Right lobe of liver (tissue), 6 donors: ENCODE measurements around the gene ISL1. TPM values are rescaled to one million over a fixed set of nuclear protein-coding genes. Genes with fewer than 3 reads are reported as not detected.

Experiments used
- ATAC-seq, 4 donors: fragments of 200-7000 bp; cut with Tn5 transposase; one replicate each; pipeline ENCODE4 v1.9.1; 2020; ENCODE audit warnings: mild to moderate bottlenecking in 4 of 4, moderate library complexity in 4 of 4
- DNase-seq, 3 donors: peaks; one replicate each; pipeline ENCODE4 v3.0.0-alpha.2; 2020
- H3K27ac ChIP-seq, 3 donors: fragments of 200-600 bp; one replicate each; pipeline ENCODE4 v1.8.0; 2022
- H3K27me3 ChIP-seq, 2 donors: fragments of 200-600 bp; one replicate each; pipeline ENCODE4 v1.8.0; 2022
- H3K36me3 ChIP-seq, 4 donors: fragments of 200-600 bp; sonication (generic) in 1 of 4; one replicate each; pipeline versions ENCODE4 v1.5.1 to v1.8.0; 2017 to 2022; ENCODE audit warnings: control low read depth in 1 of 4
- H3K4me1 ChIP-seq, 4 donors: fragments of 200-600 bp; sonication (generic) in 1 of 4; one replicate each; pipeline versions ENCODE4 v1.5.1 to v1.8.0; 2017 to 2022; ENCODE audit warnings: control low read depth in 1 of 4
- H3K4me3 ChIP-seq, 3 donors: fragments of 200-600 bp; one replicate each; pipeline ENCODE4 v1.8.0; 2022
- H3K9me3 ChIP-seq, 4 donors: fragments of 200-600 bp; sonication (generic) in 1 of 4; one replicate each; pipeline versions ENCODE4 v1.5.1 to v1.8.0; 2017 to 2022; ENCODE audit warnings: control low read depth in 1 of 4
- POLR2A ChIP-seq: fragments of 450-650 bp; IDR thresholded peaks from one replicate; pipeline ENCODE4 v1.6.1; 2017; ENCODE audit warnings: antibody characterized with exemption, mild to moderate bottlenecking
- WGBS: methylation state at CpG from one replicate; pipeline ENCODE4 v1.1.6; 2018; ENCODE audit warnings: low coverage, low lambda C conversion rate; ENCODE audit not compliant: insufficient coverage; ENCODE audit errors: missing lambda C conversion rate; 5-methylcytosine and 5-hydroxymethylcytosine counted together
- intact Hi-C, 2 donors: fragments of 100-400 bp; cut with DNase I; formaldehyde crosslinking; loops; one replicate each; pipeline versions ENCODE4 v1.11.2 to v1.14.1; 2022
- total RNA-seq, 6 experiments: library from RNA; depleted of rRNA in 2 of 6; stranded (reverse); fragments of >200 nt in 2 of 6; fragmentation: NEBNext Ultra II Directional in 3 of 6; extraction: Animal tissue kit (Norgen Biotek cat#: 25700) in 3 of 6; gene quantifications; one replicate each; pipeline versions ENCODE4 v1.1.0 to v1.2.4, GENCODE V29; 2016 to 2023
- TF ChIP-seq, protein P1 (sequence below), 4 donors: fragments of 200-600 bp in 3 of 4; fragments of 450-650 bp in 1 of 4; IDR thresholded peaks; one replicate each; pipeline versions ENCODE4 v1.5.1 to v1.8.0; 2016 to 2022; ENCODE audit warnings: antibody characterized with exemption in 4 of 4, mild to moderate bottlenecking in 2 of 4
- donor health status: DM: no; HTN: yes; CAD: no.
- donor health status: DM: no; HTN: no; CAD: no.
- donor health status: DM: no; HTN: no; CAD: no.
- donor health status: DM: no; HTN: yes; CAD: no.
- donor health status: DM: no; HTN: yes; CAD: no.

The ISL1 gene
- total RNA-seq, 6 experiments from 2014 or later, result not detected

DNA sequence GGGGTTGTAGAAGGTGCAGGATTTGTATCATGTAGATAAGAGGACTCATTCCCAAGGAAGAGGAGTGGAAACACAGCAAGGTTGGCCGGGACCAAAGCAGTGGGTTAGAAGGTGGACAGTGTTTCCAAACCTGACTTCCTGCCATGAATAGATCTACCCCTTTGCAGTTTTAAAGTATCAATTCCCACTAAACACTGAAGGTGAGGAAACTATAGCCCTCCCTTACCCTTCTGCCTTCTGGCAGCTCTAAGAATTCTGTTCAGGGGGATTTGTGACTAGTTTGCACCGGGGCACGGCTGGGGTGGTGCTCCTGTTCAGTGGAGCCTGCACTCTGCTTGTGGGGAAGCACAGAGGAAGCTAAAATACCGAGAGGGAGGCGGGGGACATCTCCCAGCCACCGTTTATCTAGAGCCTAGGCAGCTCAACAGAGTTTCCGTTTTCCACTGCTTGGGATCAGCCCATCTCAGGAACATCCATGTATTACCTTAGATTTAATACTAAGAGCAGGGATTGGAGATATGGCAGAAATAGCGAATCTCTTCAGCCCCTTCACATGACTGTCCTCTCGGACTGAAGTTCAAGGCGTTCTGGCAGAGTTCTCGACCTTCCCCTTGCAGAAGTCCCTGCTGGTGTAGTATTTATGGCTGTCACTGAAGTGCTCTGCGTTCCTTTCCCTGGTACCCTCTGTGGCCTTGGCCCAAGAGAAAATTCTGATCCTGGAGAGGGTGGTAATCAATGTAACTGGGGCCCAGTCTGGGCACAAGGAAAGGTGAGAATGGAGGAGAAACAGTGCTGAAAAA lies 5.4 kb downstream of the ISL1 start:
- H3K27me3 ChIP-seq, result peaks cover 0 to 48% of the 10 kb centered on the region in 2 donors
- ATAC-seq (no peak), DNase-seq (no peak)
- WGBS, result under 1% methylated on average over 12 of the region's 12 CpGs
- TF ChIP-seq, protein P1, sequence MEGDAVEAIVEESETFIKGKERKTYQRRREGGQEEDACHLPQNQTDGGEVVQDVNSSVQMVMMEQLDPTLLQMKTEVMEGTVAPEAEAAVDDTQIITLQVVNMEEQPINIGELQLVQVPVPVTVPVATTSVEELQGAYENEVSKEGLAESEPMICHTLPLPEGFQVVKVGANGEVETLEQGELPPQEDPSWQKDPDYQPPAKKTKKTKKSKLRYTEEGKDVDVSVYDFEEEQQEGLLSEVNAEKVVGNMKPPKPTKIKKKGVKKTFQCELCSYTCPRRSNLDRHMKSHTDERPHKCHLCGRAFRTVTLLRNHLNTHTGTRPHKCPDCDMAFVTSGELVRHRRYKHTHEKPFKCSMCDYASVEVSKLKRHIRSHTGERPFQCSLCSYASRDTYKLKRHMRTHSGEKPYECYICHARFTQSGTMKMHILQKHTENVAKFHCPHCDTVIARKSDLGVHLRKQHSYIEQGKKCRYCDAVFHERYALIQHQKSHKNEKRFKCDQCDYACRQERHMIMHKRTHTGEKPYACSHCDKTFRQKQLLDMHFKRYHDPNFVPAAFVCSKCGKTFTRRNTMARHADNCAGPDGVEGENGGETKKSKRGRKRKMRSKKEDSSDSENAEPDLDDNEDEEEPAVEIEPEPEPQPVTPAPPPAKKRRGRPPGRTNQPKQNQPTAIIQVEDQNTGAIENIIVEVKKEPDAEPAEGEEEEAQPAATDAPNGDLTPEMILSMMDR (IDR thresholded peaks at IDR 0.05), result no peak
- TF ChIP-seq POLR2A, result no peak
- intact Hi-C loops, result no loop called here
- no peaks in the 10 kb centered on the region for H3K9me3 ChIP-seq
- H3K4me1 ChIP-seq, result no peaks in the 10 kb centered on the region
- H3K27ac ChIP-seq, result no peak overlapping the region
- no peaks in the 10 kb centered on the region for H3K36me3 ChIP-seq
- H3K4me3 ChIP-seq, result no peak overlapping the region

DNA sequence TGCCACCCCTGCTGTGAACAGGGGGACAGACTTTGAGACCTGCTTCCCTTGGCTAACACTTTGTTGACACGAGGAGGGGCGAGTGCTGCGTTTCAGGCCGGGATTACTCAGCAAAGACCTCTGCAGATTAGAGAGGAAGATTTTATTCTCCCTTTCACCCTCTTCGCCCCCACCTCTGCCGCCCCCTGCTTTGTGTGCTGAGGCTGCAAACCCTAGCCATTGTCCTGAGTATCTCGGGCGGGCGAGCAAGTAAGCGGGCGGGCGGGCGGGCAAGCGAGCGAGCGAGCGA lies 6.0 kb downstream of the ISL1 start:
- WGBS, result 2% methylated on average over 11 of the region's 17 CpGs
- Histone ChIP-seq H3K36me3 (no peaks in the 10 kb centered on the region), H3K27ac (no peak overlapping the region), H3K9me3 (no peaks in the 10 kb centered on the region), H3K27me3 (peaks cover 0 to 52% of the 10 kb centered on the region in 2 donors), H3K4me3 (peak overlapping the region in 1 of 3 donors; percentile 1), H3K4me1 (no peaks in the 10 kb centered on the region)
- intact Hi-C loops, result no loop called here
- DNase-seq (no peak), ATAC-seq (no peak)
- TF ChIP-seq, protein P1 (IDR thresholded peaks at IDR 0.05), result no peak
- TF ChIP-seq POLR2A, result no peak

DNA sequence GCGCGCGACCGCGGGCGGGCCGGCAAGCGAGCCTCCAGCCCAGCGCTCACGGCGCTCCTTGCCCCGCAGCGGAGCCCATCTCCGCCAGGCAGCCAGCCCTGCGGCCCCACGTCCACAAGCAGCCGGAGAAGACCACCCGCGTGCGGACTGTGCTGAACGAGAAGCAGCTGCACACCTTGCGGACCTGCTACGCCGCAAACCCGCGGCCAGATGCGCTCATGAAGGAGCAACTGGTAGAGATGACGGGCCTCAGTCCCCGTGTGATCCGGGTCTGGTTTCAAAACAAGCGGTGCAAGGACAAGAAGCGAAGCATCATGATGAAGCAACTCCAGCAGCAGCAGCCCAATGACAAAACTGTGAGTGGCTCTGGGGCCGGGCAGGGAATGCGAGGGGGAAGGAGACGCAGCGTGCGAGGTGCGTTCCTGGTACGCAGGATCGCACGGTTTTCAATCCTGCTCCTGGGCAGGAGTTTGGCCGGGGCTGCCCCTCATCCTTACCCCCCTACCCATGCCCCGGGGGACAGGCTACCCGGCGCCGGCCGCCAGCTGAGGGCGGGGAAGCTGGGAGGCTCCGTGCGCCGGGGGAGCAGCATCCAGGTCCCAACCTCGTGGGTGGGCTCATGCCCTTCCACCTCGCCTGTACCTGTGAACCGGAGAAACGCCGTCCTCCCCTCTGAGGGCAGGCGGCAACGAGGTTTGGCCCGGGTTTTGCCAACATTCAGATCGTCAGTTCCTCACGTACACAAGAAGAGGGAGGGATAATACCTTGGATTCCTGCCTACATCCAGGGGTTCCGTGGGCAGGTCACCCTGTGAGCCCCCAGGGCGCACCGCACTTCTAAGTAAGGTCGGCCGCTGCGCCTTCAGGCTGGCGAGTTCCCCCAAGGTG lies 6.6 kb downstream of the ISL1 start:
- Histone ChIP-seq H3K27ac (no peak overlapping the region), H3K4me3 (peak overlapping the region in 1 of 3 donors; percentile 1), H3K36me3 (no peaks in the 10 kb centered on the region), H3K27me3 (peaks cover 0 to 52% of the 10 kb centered on the region in 2 donors), H3K9me3 (no peaks in the 10 kb centered on the region), H3K4me1 (no peaks in the 10 kb centered on the region)
- intact Hi-C loops, result no loop called here
- TF ChIP-seq, protein P1 (IDR thresholded peaks at IDR 0.05), result no peak
- no peak for TF ChIP-seq POLR2A
- 2% methylated on average over 11 of the region's 68 CpGs for WGBS
- ATAC-seq, result peak in 1 of 4 donors; percentile 18
- no peak for DNase-seq

DNA sequence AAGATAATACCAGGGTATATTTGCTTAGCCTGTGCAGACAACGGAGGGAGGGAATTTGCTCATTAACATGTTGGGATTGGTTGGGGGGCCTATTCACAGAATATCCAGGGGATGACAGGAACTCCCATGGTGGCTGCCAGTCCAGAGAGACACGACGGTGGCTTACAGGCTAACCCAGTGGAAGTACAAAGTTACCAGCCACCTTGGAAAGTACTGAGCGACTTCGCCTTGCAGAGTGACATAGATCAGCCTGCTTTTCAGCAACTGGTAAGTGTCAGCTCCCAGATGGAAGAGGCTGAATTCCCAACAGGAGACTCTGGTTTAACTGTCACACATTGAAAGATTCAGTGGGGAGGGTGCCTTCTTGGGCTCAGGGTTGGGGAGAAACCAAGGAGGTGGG lies 7.9 kb downstream of the ISL1 start:
- intact Hi-C loops, result no loop called here
- ATAC-seq (no peak), DNase-seq (no peak)
- 30% methylated on average over 5 of the region's 5 CpGs for WGBS
- Histone ChIP-seq H3K27me3 (peaks cover 0 to 42% of the 10 kb centered on the region in 2 donors), H3K4me3 (no peak overlapping the region), H3K36me3 (no peaks in the 10 kb centered on the region), H3K9me3 (no peaks in the 10 kb centered on the region), H3K27ac (no peak overlapping the region), H3K4me1 (no peaks in the 10 kb centered on the region)
- TF ChIP-seq, protein P1 (IDR thresholded peaks at IDR 0.05), result no peak
- no peak for TF ChIP-seq POLR2A
